ENCODE data around the gene KIF5A. TPM values are rescaled to one million over a fixed set of nuclear protein-coding genes. Genes with fewer than 3 reads are reported as not detected.

The KIF5A gene
- total RNA-seq, 2 experiments from 2014 or later = 0.60 to 0.86 TPM

- Mint-ChIP-seq H3K4me3 (peak overlapping the region; percentile 71), H3K27me3 (ENCODE audit: low read depth) (peaks cover 89% of the 10 kb centered on the region), H3K27ac (no peak overlapping the region), H3K4me1 (ENCODE audit: low read depth) (peaks cover 31% of the 10 kb centered on the region), H3K36me3 (ENCODE audit: low read depth) (no peaks in the 10 kb centered on the region), H3K9me3 (no peaks in the 10 kb centered on the region)
- DNase-seq = no peak
- CTCF ChIA-PET = interaction anchor here (0.7 to 4.2 kb wide), 8 partner anchors 8 to 137 kb away, joined by 3 to 101 read pairs (median 4); partner anchors contain the start of gene ARHGEF25
- intact Hi-C loops (cut with micrococcal nuclease) = no loop called here
These were observed 72.7 kb downstream of the KIF5A start for GRCh38 chr12:57622293-57623245.

DNA sequence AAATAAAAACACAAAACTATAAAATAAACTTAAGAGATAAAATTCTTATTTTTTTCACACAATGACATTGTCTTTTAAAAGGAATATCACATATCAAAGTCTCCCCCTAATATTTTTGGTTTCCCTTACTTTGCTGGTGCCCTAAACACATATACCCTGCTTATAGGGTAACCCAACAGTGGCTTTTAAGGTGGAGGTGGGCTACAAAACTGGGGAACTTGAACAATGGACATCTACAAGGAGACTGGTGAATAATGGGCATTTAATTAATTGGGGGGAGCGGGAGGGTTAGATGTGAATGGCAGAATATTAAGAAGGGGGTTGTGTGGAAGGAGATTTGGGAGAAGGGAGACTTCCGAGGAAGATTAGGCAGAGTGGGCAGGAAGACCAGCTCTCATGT is 73.5 kb downstream of the KIF5A start:
- H3K9me3 Mint-ChIP-seq = no peaks in the 10 kb centered on the region
- H3K27ac Mint-ChIP-seq = no peak overlapping the region
- H3K27me3 Mint-ChIP-seq (ENCODE audit: low read depth) = peaks cover 88% of the 10 kb centered on the region
- no peaks in the 10 kb centered on the region for H3K36me3 Mint-ChIP-seq (ENCODE audit: low read depth)
- intact Hi-C loops (cut with micrococcal nuclease) = no loop called here
- no peak for DNase-seq
- CTCF ChIA-PET = interaction anchor here (1.2 to 4.2 kb wide), 2 partner anchors 41 to 136 kb away, joined by 3 to 101 read pairs; no protein-coding TSS in a partner anchor
- no peak overlapping the region for H3K4me3 Mint-ChIP-seq
- H3K4me1 Mint-ChIP-seq (ENCODE audit: low read depth) = peaks cover 31% of the 10 kb centered on the region

- Mint-ChIP-seq H3K36me3 (ENCODE audit: low read depth) (no peaks in the 10 kb centered on the region), H3K27me3 (ENCODE audit: low read depth) (peaks cover 91% of the 10 kb centered on the region), H3K27ac (no peak overlapping the region), H3K9me3 (no peaks in the 10 kb centered on the region), H3K4me3 (no peak overlapping the region), H3K4me1 (ENCODE audit: low read depth) (peaks cover 31% of the 10 kb centered on the region)
- intact Hi-C loops (cut with micrococcal nuclease) = no loop called here
- CTCF ChIA-PET = interaction anchor here (1.0 to 1.2 kb wide), 2 partner anchors 31 to 135 kb away, joined by 3 read pairs; no protein-coding TSS in a partner anchor
- DNase-seq = no peak
These were observed 74.1 kb downstream of the KIF5A start for GRCh38 chr12:57623811-57624390.

- peaks cover 29% of the 10 kb centered on the region for H3K4me1 Mint-ChIP-seq (ENCODE audit: low read depth)
- no peaks in the 10 kb centered on the region for H3K9me3 Mint-ChIP-seq
- no peaks in the 10 kb centered on the region for H3K36me3 Mint-ChIP-seq (ENCODE audit: low read depth)
- peaks cover 85% of the 10 kb centered on the region for H3K27me3 Mint-ChIP-seq (ENCODE audit: low read depth)
- H3K27ac Mint-ChIP-seq = no peak overlapping the region
- intact Hi-C loops (cut with micrococcal nuclease) = no loop called here
- no peak for DNase-seq
- no peak overlapping the region for H3K4me3 Mint-ChIP-seq
- CTCF ChIA-PET = interaction anchor here (1.0 to 5.3 kb wide), 5 partner anchors 8 to 42 kb away, joined by 3 to 41 read pairs (median 3); no protein-coding TSS in a partner anchor
These were observed 74.8 kb downstream of the KIF5A start for GRCh38 chr12:57624441-57625220.

GRCh38 chr12:57625261-57626032 is 75.6 kb downstream of the KIF5A start:
- intact Hi-C loops (cut with micrococcal nuclease) = no loop called here
- CTCF ChIA-PET = interaction anchor here (1.0 to 5.3 kb wide), 4 partner anchors 9 to 43 kb away, joined by 3 to 41 read pairs (median 3); no protein-coding TSS in a partner anchor
- no peak overlapping the region for H3K27ac Mint-ChIP-seq
- no peak for DNase-seq
- H3K27me3 Mint-ChIP-seq (ENCODE audit: low read depth) = peaks cover 85% of the 10 kb centered on the region
- no peaks in the 10 kb centered on the region for H3K36me3 Mint-ChIP-seq (ENCODE audit: low read depth)
- peaks cover 22% of the 10 kb centered on the region for H3K4me1 Mint-ChIP-seq (ENCODE audit: low read depth)
- H3K9me3 Mint-ChIP-seq = no peaks in the 10 kb centered on the region
- no peak overlapping the region for H3K4me3 Mint-ChIP-seq

DNA sequence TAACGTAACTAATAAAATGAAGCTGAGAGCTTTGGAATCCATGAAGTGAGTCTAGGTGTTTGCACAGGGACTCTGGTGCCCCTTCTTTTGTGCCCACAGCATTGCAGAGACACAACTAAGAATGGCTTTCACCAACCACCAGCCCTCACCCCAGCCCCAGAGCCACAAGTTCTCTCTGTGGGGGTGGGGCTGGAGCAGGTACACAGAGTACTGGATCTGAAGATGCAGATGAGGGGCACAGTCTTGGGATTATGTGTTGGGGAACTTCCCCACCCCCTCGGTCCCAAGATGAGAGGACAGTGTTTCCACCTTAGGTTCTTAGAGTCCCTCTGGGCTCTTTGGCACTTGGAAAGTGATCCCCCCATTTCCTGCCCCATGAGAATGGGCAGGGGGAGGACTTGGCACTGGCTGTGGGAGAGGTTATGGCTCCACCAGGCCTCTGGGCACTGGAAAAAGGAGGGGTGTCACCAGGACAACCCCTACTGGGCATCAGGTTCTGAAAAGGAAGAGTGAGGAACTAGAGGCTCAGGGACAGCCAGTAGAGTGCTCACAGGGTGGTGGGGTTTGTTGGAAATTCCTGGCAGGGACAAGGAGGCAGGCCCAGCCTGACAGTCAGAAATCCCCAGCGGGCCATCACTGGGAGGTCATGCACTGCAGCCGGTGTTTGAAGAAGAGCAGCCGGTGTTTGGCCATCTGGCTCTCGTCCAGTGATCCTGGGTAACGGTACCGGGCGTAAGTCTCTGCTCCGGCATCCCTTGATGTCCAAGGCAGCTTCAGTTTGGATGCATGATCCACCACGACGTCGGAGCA is 76.5 kb downstream of the KIF5A start:
- intact Hi-C loops (cut with micrococcal nuclease) = no loop called here
- Mint-ChIP-seq H3K4me3 (no peak overlapping the region), H3K27me3 (ENCODE audit: low read depth) (peaks cover 85% of the 10 kb centered on the region), H3K27ac (no peak overlapping the region), H3K4me1 (ENCODE audit: low read depth) (peaks cover 13% of the 10 kb centered on the region), H3K36me3 (ENCODE audit: low read depth) (no peaks in the 10 kb centered on the region), H3K9me3 (no peaks in the 10 kb centered on the region)
- CTCF ChIA-PET = interaction anchor here (1.3 to 5.3 kb wide), 2 partner anchors 10 to 44 kb away, joined by 4 to 41 read pairs; no protein-coding TSS in a partner anchor
- no peak for DNase-seq

- no peaks in the 10 kb centered on the region for H3K9me3 Mint-ChIP-seq
- no peak overlapping the region for H3K4me3 Mint-ChIP-seq
- H3K4me1 Mint-ChIP-seq (ENCODE audit: low read depth) = peaks cover 8% of the 10 kb centered on the region
- peaks cover 84% of the 10 kb centered on the region for H3K27me3 Mint-ChIP-seq (ENCODE audit: low read depth)
- H3K27ac Mint-ChIP-seq = no peak overlapping the region
- intact Hi-C loops (cut with micrococcal nuclease) = no loop called here
- no peak for DNase-seq
- CTCF ChIA-PET = interaction anchor here (0.7 to 5.3 kb wide), 8 partner anchors 8 to 168 kb away, joined by 3 to 41 read pairs (median 4); no protein-coding TSS in a partner anchor
- H3K36me3 Mint-ChIP-seq (ENCODE audit: low read depth) = no peaks in the 10 kb centered on the region
These were observed 77.1 kb downstream of the KIF5A start for GRCh38 chr12:57626921-57627445.

GRCh38 chr12:57627501-57628279 is 77.8 kb downstream of the KIF5A start:
- Mint-ChIP-seq H3K27ac (no peak overlapping the region), H3K27me3 (ENCODE audit: low read depth) (peaks cover 79% of the 10 kb centered on the region), H3K36me3 (ENCODE audit: low read depth) (no peaks in the 10 kb centered on the region), H3K4me1 (ENCODE audit: low read depth) (peaks cover 7% of the 10 kb centered on the region), H3K4me3 (peak overlapping the region; percentile 15), H3K9me3 (no peaks in the 10 kb centered on the region)
- peak; percentile 59 for DNase-seq
- CTCF ChIA-PET = interaction anchor here (0.7 to 5.3 kb wide), 9 partner anchors 9 to 169 kb away, joined by 3 to 41 read pairs (median 4); no protein-coding TSS in a partner anchor
- intact Hi-C loops (cut with micrococcal nuclease) = no loop called here

DNA sequence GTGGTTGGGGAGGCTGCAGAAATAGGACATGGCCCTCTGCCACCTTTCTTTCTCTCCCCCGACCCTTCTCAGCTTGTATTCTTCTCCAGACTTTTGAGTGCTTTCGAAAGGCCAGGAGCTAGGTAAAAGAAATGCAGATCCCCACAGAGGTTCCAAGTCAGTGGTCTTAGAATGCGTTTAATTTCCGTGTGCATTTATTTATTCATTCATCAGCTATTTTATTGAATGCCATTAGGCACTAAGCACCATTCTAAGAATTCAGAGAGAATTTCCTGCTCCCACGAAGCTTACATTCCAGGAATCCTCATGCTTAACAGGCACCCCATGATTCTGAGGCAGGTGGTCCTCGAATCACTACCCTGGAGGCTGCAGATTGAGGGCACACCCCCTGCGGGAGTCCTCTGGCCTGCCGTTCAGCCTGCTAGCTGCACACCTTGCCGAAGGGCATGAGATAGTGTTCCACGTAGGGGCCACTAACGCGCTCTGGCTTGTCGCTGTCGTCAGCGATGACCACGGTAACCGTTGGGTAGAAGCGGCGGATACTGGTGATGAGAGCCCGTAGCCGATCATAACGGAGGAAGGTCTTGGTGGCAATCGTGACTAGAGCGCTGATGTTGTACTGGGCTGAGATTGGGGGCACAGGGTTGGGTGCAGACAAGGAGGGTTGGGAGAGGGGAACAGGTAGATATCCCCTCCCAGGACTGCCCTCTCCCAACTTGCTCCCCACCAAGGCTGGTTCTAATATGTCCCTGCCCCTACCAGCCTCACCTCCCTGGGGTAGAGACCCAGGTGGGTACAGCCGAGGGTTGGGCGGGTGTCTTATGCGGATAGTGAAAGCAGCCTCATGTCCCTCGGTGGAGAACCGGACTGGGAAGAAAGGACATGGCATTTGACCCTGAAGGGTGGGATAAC is 78.7 kb downstream of the KIF5A start:
- no peak overlapping the region for H3K4me3 Mint-ChIP-seq
- H3K9me3 Mint-ChIP-seq = no peaks in the 10 kb centered on the region
- no peak for DNase-seq
- H3K27me3 Mint-ChIP-seq (ENCODE audit: low read depth) = peaks cover 77% of the 10 kb centered on the region
- CTCF ChIA-PET = interaction anchor here (1.3 to 5.3 kb wide), 6 partner anchors 9 to 170 kb away, joined by 3 to 41 read pairs (median 4); no protein-coding TSS in a partner anchor
- intact Hi-C loops (cut with micrococcal nuclease) = no loop called here
- H3K4me1 Mint-ChIP-seq (ENCODE audit: low read depth) = peaks cover 12% of the 10 kb centered on the region
- H3K27ac Mint-ChIP-seq = no peak overlapping the region
- H3K36me3 Mint-ChIP-seq (ENCODE audit: low read depth) = no peaks in the 10 kb centered on the region
